C4-2B (cell line): ENCODE results near the gene DCK.

Source experiments
- ZFX ChIP-seq: fragments of 450-650 bp; IDR thresholded peaks from 2 replicates; pipeline ENCODE4 v1.6.1; 2017
- TF ChIP-seq, protein P1 (sequence below): fragments of 450-650 bp; conservative IDR thresholded peaks from 2 replicates; pipeline ENCODE4 v1.5.1; 2017; ENCODE audit warnings: mild to moderate bottlenecking

DNA sequence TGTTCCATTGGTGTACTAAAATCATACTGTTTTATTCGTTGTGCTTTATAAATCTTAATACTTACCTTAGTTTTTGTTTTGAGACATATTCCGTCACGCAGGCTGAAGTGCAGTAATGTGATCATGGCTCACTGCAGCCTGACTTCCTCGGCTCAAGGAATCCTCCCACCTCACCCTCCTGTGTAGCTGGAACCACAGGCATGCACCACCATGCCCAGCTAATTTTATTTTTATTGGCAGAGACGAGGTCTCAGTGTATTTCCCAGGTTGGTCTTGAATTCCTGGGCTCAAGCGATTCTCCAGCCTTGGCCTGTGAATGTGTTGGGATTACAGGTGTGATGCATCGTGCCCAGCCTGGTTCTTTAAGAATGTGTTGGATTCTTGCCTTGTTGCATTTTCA lies 24.4 kb upstream of the DCK start:
- TF ChIP-seq, protein P1, sequence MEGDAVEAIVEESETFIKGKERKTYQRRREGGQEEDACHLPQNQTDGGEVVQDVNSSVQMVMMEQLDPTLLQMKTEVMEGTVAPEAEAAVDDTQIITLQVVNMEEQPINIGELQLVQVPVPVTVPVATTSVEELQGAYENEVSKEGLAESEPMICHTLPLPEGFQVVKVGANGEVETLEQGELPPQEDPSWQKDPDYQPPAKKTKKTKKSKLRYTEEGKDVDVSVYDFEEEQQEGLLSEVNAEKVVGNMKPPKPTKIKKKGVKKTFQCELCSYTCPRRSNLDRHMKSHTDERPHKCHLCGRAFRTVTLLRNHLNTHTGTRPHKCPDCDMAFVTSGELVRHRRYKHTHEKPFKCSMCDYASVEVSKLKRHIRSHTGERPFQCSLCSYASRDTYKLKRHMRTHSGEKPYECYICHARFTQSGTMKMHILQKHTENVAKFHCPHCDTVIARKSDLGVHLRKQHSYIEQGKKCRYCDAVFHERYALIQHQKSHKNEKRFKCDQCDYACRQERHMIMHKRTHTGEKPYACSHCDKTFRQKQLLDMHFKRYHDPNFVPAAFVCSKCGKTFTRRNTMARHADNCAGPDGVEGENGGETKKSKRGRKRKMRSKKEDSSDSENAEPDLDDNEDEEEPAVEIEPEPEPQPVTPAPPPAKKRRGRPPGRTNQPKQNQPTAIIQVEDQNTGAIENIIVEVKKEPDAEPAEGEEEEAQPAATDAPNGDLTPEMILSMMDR, result no peak
- no peak for TF ChIP-seq ZFX
